Measurements from ENCODE around the gene SIX6. TPM values are rescaled to one million over a fixed set of nuclear protein-coding genes. Genes with fewer than 3 reads are reported as not detected.
A peak's percentile ranks its signal among the peaks of the same experiment; 100 is the strongest.

SIX6 gene
- total and polyA plus RNA-seq, 10 donors: not detected

GRCh38 chr14:60485598-60486251 lies 23.2 kb upstream of the SIX6 start, which contains the start of gene C14orf39:
TSS of gene C14orf39 (minus strand) at chr14:60486063. CDS start at chr14:60485078, 985 bp downstream.
- DNase-seq: no peak
- Histone ChIP-seq H3K4me3 (peak within 1 kb of the TSS in 6 of 8 donors; percentile 5 to 53 (median 12)), H3K27me3 (replicated peaks in 1 of 7) (peaks cover 3 to 91% (median 40%) of the 10 kb centered on the region in 7 donors), H3K4me1 (peaks cover 0 to 12% (median 10%) of the 10 kb centered on the region in 6 donors), H3K36me3 (no peaks in the 10 kb centered on the region), H3K27ac (no peak within 1 kb of the TSS), H3K9me3 (peaks cover 0 to 4% (median 1%) of the 10 kb centered on the region in 8 donors)
- WGBS, 5 donors: 2 to 7% (median 4%) methylated on average over 43 to 57 of the region's 57 CpGs
- intact Hi-C loops (cut with DNase I; ENCODE audit: low total_unique reads): no loop called here
- TF ChIP-seq POLR2AphosphoS5 (IDR thresholded peaks at IDR 0.05) (no peak), POLR2A (IDR thresholded peaks at IDR 0.05) (no peak), CTCF (IDR thresholded peaks at IDR 0.05 in 8 of 11, conservative IDR thresholded peaks at IDR 0.05 in 3 of 11) (no peak)

- H3K4me3 ChIP-seq: no peak overlapping the region
- no peak overlapping the region for H3K27ac ChIP-seq
- intact Hi-C loops (cut with DNase I; ENCODE audit: low total_unique reads): no loop called here
- DNase-seq: no peak
- TF ChIP-seq CTCF (IDR thresholded peaks at IDR 0.05 in 8 of 11, conservative IDR thresholded peaks at IDR 0.05 in 3 of 11) (no peak), POLR2A (IDR thresholded peaks at IDR 0.05) (no peak), POLR2AphosphoS5 (IDR thresholded peaks at IDR 0.05) (no peak)
- peaks cover 0 to 12% (median 10%) of the 10 kb centered on the region in 6 donors for H3K4me1 ChIP-seq
- no peaks in the 10 kb centered on the region for H3K36me3 ChIP-seq
- WGBS, 5 donors: 26 to 34% (median 27%) methylated on average over 2 of the region's 2 CpGs
- peaks cover 3 to 90% (median 40%) of the 10 kb centered on the region in 7 donors for H3K27me3 ChIP-seq (replicated peaks in 1 of 7)
- H3K9me3 ChIP-seq: no peaks in the 10 kb centered on the region
These were observed 21.7 kb upstream of the SIX6 start for GRCh38 chr14:60487211-60487610.

DNA sequence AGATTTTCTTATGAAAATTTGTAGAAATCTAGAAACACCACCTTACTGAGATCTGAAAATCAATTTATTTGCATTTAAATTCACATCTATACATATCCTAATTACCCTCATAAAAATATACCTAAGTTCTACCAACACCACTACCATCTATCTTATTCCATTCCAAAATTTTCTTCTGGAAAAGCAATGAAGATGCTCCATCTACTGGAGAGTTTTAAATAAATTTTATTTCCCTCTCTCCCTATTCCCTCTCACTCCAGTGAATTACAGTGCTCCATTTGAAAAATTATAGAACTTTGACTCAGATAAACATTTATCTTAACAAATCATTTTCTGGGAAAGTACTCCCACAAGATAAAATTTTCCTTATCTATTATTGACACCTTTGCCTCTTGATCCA lies 20.8 kb upstream of the SIX6 start:
- H3K4me1 ChIP-seq: peaks cover 0 to 12% (median 10%) of the 10 kb centered on the region in 6 donors
- no peak for DNase-seq
- no peak overlapping the region for H3K27ac ChIP-seq
- no peak overlapping the region for H3K4me3 ChIP-seq
- H3K9me3 ChIP-seq: no peaks in the 10 kb centered on the region
- TF ChIP-seq POLR2A (IDR thresholded peaks at IDR 0.05) (no peak), POLR2AphosphoS5 (IDR thresholded peaks at IDR 0.05) (no peak), CTCF (IDR thresholded peaks at IDR 0.05 in 8 of 11, conservative IDR thresholded peaks at IDR 0.05 in 3 of 11) (no peak)
- H3K27me3 ChIP-seq (replicated peaks in 1 of 7): peaks cover 3 to 91% (median 40%) of the 10 kb centered on the region in 7 donors
- intact Hi-C loops (cut with DNase I; ENCODE audit: low total_unique reads): no loop called here
- H3K36me3 ChIP-seq: no peaks in the 10 kb centered on the region

GRCh38 chr14:60490270-60490669 lies 18.7 kb upstream of the SIX6 start:
- no peak for TF ChIP-seq CTCF (IDR thresholded peaks at IDR 0.05 in 8 of 11, conservative IDR thresholded peaks at IDR 0.05 in 3 of 11)
- no peak for TF ChIP-seq POLR2AphosphoS5 (IDR thresholded peaks at IDR 0.05)
- no peak for TF ChIP-seq POLR2A (IDR thresholded peaks at IDR 0.05)
- Histone ChIP-seq H3K9me3 (no peaks in the 10 kb centered on the region), H3K4me1 (peaks cover 0 to 10% (median 9%) of the 10 kb centered on the region in 6 donors), H3K36me3 (no peaks in the 10 kb centered on the region), H3K27me3 (replicated peaks in 1 of 7) (peaks cover 2 to 87% (median 25%) of the 10 kb centered on the region in 7 donors), H3K4me3 (no peak overlapping the region), H3K27ac (no peak overlapping the region)
- 88 to 95% (median 90%) methylated on average over 3 of the region's 3 CpGs for WGBS, 5 donors
- DNase-seq: no peak
- intact Hi-C loops (cut with DNase I; ENCODE audit: low total_unique reads): no loop called here
